HepG2 (cell line): ENCODE results near the gene TSPAN17. TPM values are rescaled to one million over a fixed set of nuclear protein-coding genes. Genes with fewer than 3 reads are reported as not detected.

Experiments used
- ATAC-seq: fragments of 200-7000 bp; cut with Tn5 transposase; 3 replicates; pipeline ENCODE4 v1.9.1; 2020; ENCODE audit warnings: mild to moderate bottlenecking, moderate library complexity
- BruUV-seq: library from RNA; stranded (reverse); fragments of 400-500 nt; replicated peaks from 2 replicates; lab custom pipeline; 2021; lab: Mats Ljungman, UMichigan
- CTCF ChIA-PET: fragments of 300-600 bp; formaldehyde crosslinking; extraction: SDS; loops from one replicate; lab custom pipeline; 2021; ENCODE audit warnings: low total read pairs, inconsistent platforms, low intra/inter-chr PET ratio; lab: Yijun Ruan, JAX
- POLR2A ChIA-PET: fragments of 350-600 bp; sonication (Branson Sonifier 250); formaldehyde crosslinking; loops from one replicate; lab custom pipeline; 2020; ENCODE audit warnings: antibody characterized with exemption, inconsistent platforms; lab: Yijun Ruan, JAX
- DNase-seq: peaks from one replicate; pipeline ENCODE4 v3.0.0-alpha.2; 2015; ENCODE audit warnings: low spot score
- FAIRE-seq: peaks from 3 replicates; lab custom pipeline; 2011; peaks lifted over from hg19 to GRCh38; lab: Jason Lieb, UNC
- H2AFZ ChIP-seq: one replicate; pipeline ENCODE4 v1.6.1; 2011; ENCODE audit warnings: low read length, inconsistent platforms
- H3K27ac ChIP-seq: fragments of 300-600 bp; 3 replicates; pipeline ENCODE4 v1.8.0; 2011; ENCODE audit warnings: mixed run types, mild to moderate bottlenecking, mixed read lengths, low read length, inconsistent platforms; ENCODE audit not compliant: insufficient read depth; ENCODE audit errors: extremely low read length
- H3K27me3 ChIP-seq, 2 experiments: fragments of 200-600 bp in 1 of 2; 2 replicates in 1 of 2; 3 replicates in 1 of 2; pipeline versions ENCODE4 v1.6.0 to v1.8.0; 2011; ENCODE audit warnings: low read length in 2 of 2, mild to moderate bottlenecking in 2 of 2, moderate library complexity in 2 of 2, inconsistent platforms in 1 of 2; ENCODE audit not compliant: insufficient read depth in 2 of 2, control insufficient read depth in 1 of 2
- H3K36me3 ChIP-seq, 2 experiments: fragments of 200-600 bp in 1 of 2; replicated peaks in 1 of 2; 2 replicates in 1 of 2; 3 replicates in 1 of 2; pipeline versions ENCODE4 v1.5.1 to v1.8.0; 2011; ENCODE audit warnings: low read length in 2 of 2, inconsistent platforms in 1 of 2; ENCODE audit not compliant: insufficient read depth in 2 of 2, control insufficient read depth in 1 of 2
- H3K4me1 ChIP-seq: 2 replicates; pipeline ENCODE4 v1.5.1; 2012; ENCODE audit warnings: low read length, inconsistent platforms; ENCODE audit not compliant: insufficient read depth
- H3K4me2 ChIP-seq: 2 replicates; pipeline ENCODE4 v1.6.0; 2011; ENCODE audit warnings: low read depth, low read length, inconsistent platforms
- H3K4me3 ChIP-seq, 3 experiments: fragments of 200-600 bp in 1 of 3; sonication (generic), shearing (Covaris generic) in 1 of 3; replicated peaks in 1 of 3; 2 replicates each; pipeline ENCODE4 v1.5.1; 2011 to 2016; ENCODE audit warnings: low read length in 3 of 3, inconsistent platforms in 2 of 3, low read depth in 2 of 3, mild to moderate bottlenecking in 2 of 3, control low read depth in 1 of 3, mixed read lengths in 1 of 3; ENCODE audit not compliant: insufficient read depth in 1 of 3
- H3K79me2 ChIP-seq: one replicate; pipeline ENCODE4 v1.6.1; 2011; ENCODE audit warnings: low read length, inconsistent platforms; ENCODE audit not compliant: insufficient read depth
- H3K9ac ChIP-seq: 2 replicates; pipeline ENCODE4 v1.6.0; 2011; ENCODE audit warnings: mild to moderate bottlenecking, low read depth, low read length, inconsistent platforms; ENCODE audit not compliant: insufficient read depth
- H3K9me3 ChIP-seq: 2 replicates; pipeline ENCODE4 v1.5.1; 2012; ENCODE audit warnings: mild to moderate bottlenecking, low read length
- H4K20me1 ChIP-seq: 2 replicates; pipeline ENCODE4 v1.6.0; 2011; ENCODE audit warnings: inconsistent platforms, mild to moderate bottlenecking, low read length, moderate library complexity; ENCODE audit not compliant: insufficient read depth
- GZF1 ChIP-seq: sonication (generic); formaldehyde crosslinking; IDR thresholded peaks from 2 replicates; pipeline ENCODE4 v1.5.1; 2020; ENCODE audit warnings: mild to moderate bottlenecking, missing genetic modification reagents
- HMGA1 ChIP-seq: sonication (generic); formaldehyde crosslinking; conservative IDR thresholded peaks from 2 replicates; pipeline ENCODE4 v1.4.0; 2020; ENCODE audit warnings: missing genetic modification reagents
- MYPOP ChIP-seq: sonication (generic); formaldehyde crosslinking; IDR thresholded peaks from 2 replicates; pipeline ENCODE4 v1.8.1; 2023; ENCODE audit warnings: mild to moderate bottlenecking, moderate library complexity, missing genetic modification reagents
- RERE ChIP-seq: IDR thresholded peaks from 2 replicates; pipeline ENCODE4 v1.6.1; 2016; ENCODE audit warnings: low read depth, missing genetic modification reagents, missing compliant biosample characterization
- SIN3B ChIP-seq: fragments of 150-350 bp; IDR thresholded peaks from 2 replicates; pipeline ENCODE4 v1.6.1; 2014; ENCODE audit warnings: low read length
- ZKSCAN1 ChIP-seq: fragments of 150-350 bp; IDR thresholded peaks from 2 replicates; pipeline ENCODE4 v1.6.1; 2014; ENCODE audit warnings: low read length
- ZMAT3 ChIP-seq: sonication (generic); formaldehyde crosslinking; conservative IDR thresholded peaks from 2 replicates; pipeline ENCODE4 v1.7.0; 2021; ENCODE audit warnings: missing genetic modification reagents
- ZNF142 ChIP-seq: sonication (generic); formaldehyde crosslinking; IDR thresholded peaks from 2 replicates; pipeline ENCODE4 v1.4.0; 2020; ENCODE audit warnings: missing genetic modification reagents
- ZNF280B ChIP-seq: sonication (generic); formaldehyde crosslinking; IDR thresholded peaks from 2 replicates; pipeline ENCODE4 v1.5.0; 2020; ENCODE audit warnings: missing genetic modification reagents, mild to moderate bottlenecking, borderline replicate concordance
- ZNF33A ChIP-seq: sonication (generic); formaldehyde crosslinking; IDR thresholded peaks from 2 replicates; pipeline ENCODE4 v1.5.1; 2020; ENCODE audit warnings: missing genetic modification reagents, mild to moderate bottlenecking, moderate library complexity, borderline replicate concordance
- WGBS: methylation state at CpG from one replicate; pipeline ENCODE4 v1.1.6; 2017; ENCODE audit warnings: low lambda C conversion rate; 5-methylcytosine and 5-hydroxymethylcytosine counted together
- in situ Hi-C: cut with HindIII; loops from 2 replicates; pipeline ENCODE4 v1.10.0; 2017; ENCODE audit warnings: low pct_unique_long_range_greater_than_20kb; ENCODE audit not compliant: extremely low pct_ligation_motif_present
- intact Hi-C: fragments of 100-400 bp; cut with micrococcal nuclease; formaldehyde crosslinking; loops from one replicate; pipeline ENCODE4 v1.10.0; 2022; ENCODE audit not compliant: unreplicated experiment
- polyA plus RNA-seq, 8 experiments: library from polyadenylated mRNA; depleted of rRNA in 3 of 8; stranded (reverse) in 7 of 8; unstranded in 1 of 8; fragments of >200 nt; fragmentation: Illumina TruSeq in 4 of 8; extraction: Trizol in 4 of 8; gene quantifications; 2 replicates each; pipeline versions ENCODE4 v1.2.1 to v1.2.3, GENCODE V29; 2011 to 2016; ENCODE audit warnings: low read depth in 4 of 8, missing spikeins in 1 of 8, mixed read lengths in 1 of 8; ENCODE audit not compliant: insufficient read depth in 1 of 8
- total RNA-seq, 5 experiments: library from RNA; depleted of rRNA; stranded (reverse); fragments of >200 nt; fragmentation: Illumina TruSeq; extraction: Trizol; gene quantifications; 2 replicates each; pipeline ENCODE4 v1.2.3, GENCODE V29; 2016; ENCODE audit warnings: low read depth in 1 of 5

Gene TSPAN17
- total and polyA plus RNA-seq, 2 of the 13 experiments (the other 11 are each of a cell fraction or from before 2014, with no cell fraction given): 11.5 to 15.0 TPM

- 64% methylated on average over 8 of the region's 8 CpGs for WGBS
- no peak for DNase-seq
- H3K9ac ChIP-seq: no peak overlapping the region
- TF ChIP-seq ZNF280B (no peak), ZNF142 (CRISPR knock-in tag) (no peak), GZF1 (no peak), ZNF33A (CRISPR knock-in tag) (no peak), MYPOP (CRISPR knock-in tag) (no peak), SIN3B (no peak), ZKSCAN1 (no peak), ZMAT3 (CRISPR knock-in tag) (no peak), HMGA1 (CRISPR knock-in tag) (no peak), RERE (no peak)
Observed at GRCh38 chr5:176650354-176650884, 3.1 kb downstream of the TSPAN17 start.

More at GRCh38 chr5:176650354-176650884, 3.1 kb downstream of the TSPAN17 start:
- BruUV-seq: no TSS peak
- peaks cover 21% of the 10 kb centered on the region for H3K4me1 ChIP-seq
- no peak overlapping the region for H3K4me3 ChIP-seq
- H3K27me3 ChIP-seq: no peaks in the 10 kb centered on the region; a peak in 1 of 5 replicates
- CTCF ChIA-PET: no interaction called here
- no peaks in the 10 kb centered on the region for H4K20me1 ChIP-seq
- no peaks in the 10 kb centered on the region for H3K79me2 ChIP-seq
- in situ Hi-C loops (no loop called here), intact Hi-C loops (no loop called here)
- H3K36me3 ChIP-seq: no peaks in the 10 kb centered on the region; a peak in 1 of 5 replicates
- ATAC-seq: no peak
- no peaks in the 10 kb centered on the region for H3K9me3 ChIP-seq
- POLR2A ChIA-PET: no interaction called here
- FAIRE-seq: no peak
- no peak overlapping the region for H3K27ac ChIP-seq
- H2AFZ ChIP-seq: no peak overlapping the region
- no peak overlapping the region for H3K4me2 ChIP-seq
